ENCODE measurements around the gene DMGDH. TPM values are rescaled to one million over a fixed set of nuclear protein-coding genes. Genes with fewer than 3 reads are reported as not detected.

DMGDH gene
- total and polyA plus RNA-seq, 8 donors = 0.38 to 5.3 (median 1.8) TPM; not detected in 1

DNA sequence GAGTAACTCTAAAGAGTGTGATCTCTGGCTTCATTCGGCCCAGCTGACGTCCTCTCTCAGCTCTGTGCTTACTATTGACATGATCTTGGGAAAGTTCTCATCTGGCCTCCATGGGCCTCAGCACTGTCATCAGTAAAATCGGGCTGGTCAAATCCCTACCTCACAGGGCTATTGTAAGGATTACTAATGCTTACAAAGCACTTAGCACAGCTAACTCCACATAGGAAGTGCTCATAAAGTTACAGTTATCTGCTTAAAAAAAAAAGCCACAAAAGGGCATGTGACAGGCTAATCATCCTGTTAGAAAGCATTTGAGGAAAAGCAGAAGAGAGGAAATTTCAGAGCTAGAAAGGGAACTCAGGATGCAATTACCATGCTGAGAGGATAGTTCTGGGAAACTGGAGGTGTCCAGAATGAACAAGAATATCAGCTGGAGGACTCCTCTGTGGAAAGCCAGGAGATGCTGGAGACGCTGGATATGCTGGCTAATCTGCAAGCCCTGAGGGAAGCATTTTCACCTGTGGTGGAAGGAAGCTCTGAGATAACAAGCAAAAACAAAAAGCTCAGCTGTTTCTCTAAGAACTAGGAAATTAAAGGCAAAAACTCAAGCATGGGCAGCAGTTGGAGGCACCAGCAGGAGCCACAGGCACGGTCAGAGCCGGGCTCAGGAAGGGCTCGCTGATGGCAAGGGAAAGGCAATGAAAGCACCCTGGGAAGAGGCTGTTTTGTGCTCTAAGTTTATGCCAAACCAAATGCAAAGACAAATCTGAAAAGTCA lies 37.7 kb upstream of the DMGDH start:
- H3K4me1 ChIP-seq = peaks cover 9 to 29% (median 17%) of the 10 kb centered on the region in 4 donors
- H3K27me3 ChIP-seq = peaks cover 0 to 15% (median 10%) of the 10 kb centered on the region in 3 donors
- H3K4me3 ChIP-seq = no peak overlapping the region
- WGBS, 5 donors = 60 to 71% (median 67%) methylated on average over 7 of the region's 7 CpGs
- no peaks in the 10 kb centered on the region for H3K36me3 ChIP-seq
- intact Hi-C loops (cut with DNase I; ENCODE audit: low total_unique reads) = no loop called here
- H3K9me3 ChIP-seq = no peaks in the 10 kb centered on the region
- DNase-seq = peak in 1 of 2 donors; percentile 22
- H3K27ac ChIP-seq = no peak overlapping the region
- TF ChIP-seq POLR2A (IDR thresholded peaks at IDR 0.05) (no peak), POLR2AphosphoS5 (IDR thresholded peaks at IDR 0.05) (no peak), EP300 (IDR thresholded peaks at IDR 0.05) (no peak)
- TF ChIP-seq, protein P1, sequence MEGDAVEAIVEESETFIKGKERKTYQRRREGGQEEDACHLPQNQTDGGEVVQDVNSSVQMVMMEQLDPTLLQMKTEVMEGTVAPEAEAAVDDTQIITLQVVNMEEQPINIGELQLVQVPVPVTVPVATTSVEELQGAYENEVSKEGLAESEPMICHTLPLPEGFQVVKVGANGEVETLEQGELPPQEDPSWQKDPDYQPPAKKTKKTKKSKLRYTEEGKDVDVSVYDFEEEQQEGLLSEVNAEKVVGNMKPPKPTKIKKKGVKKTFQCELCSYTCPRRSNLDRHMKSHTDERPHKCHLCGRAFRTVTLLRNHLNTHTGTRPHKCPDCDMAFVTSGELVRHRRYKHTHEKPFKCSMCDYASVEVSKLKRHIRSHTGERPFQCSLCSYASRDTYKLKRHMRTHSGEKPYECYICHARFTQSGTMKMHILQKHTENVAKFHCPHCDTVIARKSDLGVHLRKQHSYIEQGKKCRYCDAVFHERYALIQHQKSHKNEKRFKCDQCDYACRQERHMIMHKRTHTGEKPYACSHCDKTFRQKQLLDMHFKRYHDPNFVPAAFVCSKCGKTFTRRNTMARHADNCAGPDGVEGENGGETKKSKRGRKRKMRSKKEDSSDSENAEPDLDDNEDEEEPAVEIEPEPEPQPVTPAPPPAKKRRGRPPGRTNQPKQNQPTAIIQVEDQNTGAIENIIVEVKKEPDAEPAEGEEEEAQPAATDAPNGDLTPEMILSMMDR (IDR thresholded peaks at IDR 0.05) = no peak

DNA sequence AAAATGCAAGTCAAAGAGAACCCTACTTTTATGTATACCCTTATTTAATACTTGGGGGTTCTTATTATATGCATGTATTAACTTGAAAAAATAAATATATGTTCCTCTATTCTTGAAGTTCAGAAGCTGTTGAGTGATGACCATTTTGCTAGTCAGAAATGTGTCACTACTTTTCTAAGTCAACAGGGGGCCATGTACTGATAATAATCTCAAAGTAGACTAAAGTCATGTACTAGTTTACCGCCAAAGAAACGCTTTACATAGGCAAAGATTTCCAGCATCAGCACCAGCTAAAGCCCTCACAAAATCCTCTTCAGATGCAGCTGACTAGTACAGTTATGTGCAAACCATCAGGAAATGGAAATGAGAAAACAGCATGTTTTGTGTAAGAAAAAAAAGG lies 36.4 kb upstream of the DMGDH start:
- Histone ChIP-seq H3K27me3 (peaks cover 0 to 4% (median 0%) of the 10 kb centered on the region in 3 donors), H3K4me1 (peaks cover 0 to 18% (median 8%) of the 10 kb centered on the region in 4 donors), H3K36me3 (no peaks in the 10 kb centered on the region), H3K4me3 (no peak overlapping the region), H3K9me3 (no peaks in the 10 kb centered on the region), H3K27ac (no peak overlapping the region)
- intact Hi-C loops (cut with DNase I; ENCODE audit: low total_unique reads) = no loop called here
- 85 to 94% (median 90%) methylated on average over 2 of the region's 2 CpGs for WGBS, 5 donors
- TF ChIP-seq POLR2AphosphoS5 (IDR thresholded peaks at IDR 0.05) = no peak
- no peak for TF ChIP-seq POLR2A (IDR thresholded peaks at IDR 0.05)
- TF ChIP-seq, protein P1 (IDR thresholded peaks at IDR 0.05) = no peak
- TF ChIP-seq EP300 (IDR thresholded peaks at IDR 0.05) = no peak
- DNase-seq = no peak

DNA sequence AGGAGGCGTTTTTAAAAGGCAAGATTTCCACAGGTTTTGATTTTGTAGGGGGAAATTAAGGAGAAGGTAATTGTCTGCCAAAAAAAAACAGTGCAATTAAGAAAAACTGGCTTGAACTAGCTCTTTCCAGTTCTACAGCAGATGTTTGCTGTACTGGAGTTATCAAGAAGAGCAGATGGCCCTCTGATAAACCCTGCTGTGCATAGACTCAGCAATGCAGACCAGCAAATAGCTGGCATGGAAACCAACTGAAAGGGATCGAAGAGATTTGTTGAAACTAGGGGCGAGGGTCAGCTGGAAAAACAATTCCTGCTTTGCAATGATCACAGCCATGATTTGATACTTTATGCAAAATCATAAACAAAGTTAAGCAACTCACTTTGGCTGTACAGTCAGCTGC lies 24.3 kb upstream of the DMGDH start:
- peaks cover 0 to 14% (median 6%) of the 10 kb centered on the region in 4 donors for H3K4me1 ChIP-seq
- no peaks in the 10 kb centered on the region for H3K27me3 ChIP-seq
- intact Hi-C loops (cut with DNase I; ENCODE audit: low total_unique reads) = no loop called here
- DNase-seq = peak in 1 of 2 donors; percentile 60
- H3K4me3 ChIP-seq = no peak overlapping the region
- TF ChIP-seq POLR2A (IDR thresholded peaks at IDR 0.05) (no peak), EP300 (IDR thresholded peaks at IDR 0.05) (no peak), POLR2AphosphoS5 (IDR thresholded peaks at IDR 0.05) (peak in 1 of 3 donors; percentile 46)
- TF ChIP-seq, protein P1 (IDR thresholded peaks at IDR 0.05) = no peak
- WGBS, 5 donors = 20 to 39% (median 27%) methylated on average over 3 of the region's 3 CpGs
- H3K27ac ChIP-seq = no peak overlapping the region
- H3K36me3 ChIP-seq = no peaks in the 10 kb centered on the region
- H3K9me3 ChIP-seq = no peaks in the 10 kb centered on the region

DNA sequence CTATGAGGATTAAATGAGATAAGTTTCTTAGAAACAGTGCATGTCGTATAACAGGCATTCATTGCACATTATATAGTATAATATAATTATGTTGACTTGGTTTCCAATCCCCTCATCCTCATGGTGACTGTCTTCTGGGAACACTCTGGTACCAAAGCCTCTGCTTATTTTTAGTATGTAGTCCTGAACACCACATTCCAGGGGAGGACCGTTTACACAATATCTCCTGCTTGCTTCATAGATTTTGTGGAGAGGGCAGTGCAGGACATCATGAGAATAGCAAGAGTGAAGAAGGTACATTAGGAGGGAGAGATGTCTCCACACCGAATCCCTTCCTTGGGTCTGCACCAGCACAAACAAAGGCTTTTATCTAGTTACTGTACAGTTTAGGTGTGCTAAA lies 21.6 kb upstream of the DMGDH start:
- DNase-seq = no peak
- no peaks in the 10 kb centered on the region for H3K27me3 ChIP-seq
- H3K4me1 ChIP-seq = peaks cover 0 to 14% (median 6%) of the 10 kb centered on the region in 4 donors
- TF ChIP-seq, protein P1 (IDR thresholded peaks at IDR 0.05) = no peak
- no peak for TF ChIP-seq POLR2AphosphoS5 (IDR thresholded peaks at IDR 0.05)
- TF ChIP-seq POLR2A (IDR thresholded peaks at IDR 0.05) = no peak
- no peak for TF ChIP-seq EP300 (IDR thresholded peaks at IDR 0.05)
- 56 to 69% (median 67%) methylated on average over 3 of the region's 3 CpGs for WGBS, 5 donors
- no peaks in the 10 kb centered on the region for H3K36me3 ChIP-seq
- no peaks in the 10 kb centered on the region for H3K9me3 ChIP-seq
- H3K27ac ChIP-seq = no peak overlapping the region
- intact Hi-C loops (cut with DNase I; ENCODE audit: low total_unique reads) = no loop called here
- H3K4me3 ChIP-seq = no peak overlapping the region
